Fibroblast of lung (primary cell): ENCODE measurements around the gene SENP1.

Source experiments
- CTCF ChIP-seq, 2 donors: IDR thresholded peaks in 1 of 2; conservative IDR thresholded peaks in 1 of 2; 1 replicate in 1 of 2; 2 replicates in 1 of 2; pipeline ENCODE4 v1.5.1; 2011 to 2012; ENCODE audit warnings: low read length in 2 of 2, control low read depth in 1 of 2, inconsistent platforms in 1 of 2, low read depth in 1 of 2, mild to moderate bottlenecking in 1 of 2
- EZH2 ChIP-seq: IDR thresholded peaks from 2 replicates; pipeline ENCODE4 v1.5.1; 2012; ENCODE audit warnings: low read length, control low read depth, mild to moderate bottlenecking; ENCODE audit errors: missing control alignments

GRCh38 chr12:48071808-48072207 is 34.1 kb downstream of the SENP1 start:
- TF ChIP-seq EZH2 (no peak), CTCF (conservative IDR thresholded peaks at IDR 0.05 in 1 of 2, IDR thresholded peaks at IDR 0.05 in 1 of 2; ENCODE audit: low read depth in 1 of 2, low read length in 2 of 2) (no peak)
